NCI-H128 (cell line): ENCODE measurements around the gene MRPL55.

Experiments
- DNase-seq: peaks from one replicate; lab custom pipeline; 2025; ENCODE audit not compliant: unreplicated experiment; lab: John Stamatoyannopoulos, UW

MRPL55 gene

GRCh38 chr1:228102791-228103620 lies 6.1 kb downstream of the MRPL55 start, which contains the start of gene C1orf35:
Gene C1orf35, minus strand, starts transcription at chr1:228103325. Its CDS starts 98 bp downstream, at chr1:228103227.
- peak; percentile 89 for DNase-seq

- no peak for DNase-seq
Observed at GRCh38 chr1:228101994-228102790, 6.9 kb downstream of the MRPL55 start.

GRCh38 chr1:228101614-228101993 lies 7.5 kb downstream of the MRPL55 start:
- DNase-seq: no peak

- no peak for DNase-seq
Observed at GRCh38 chr1:228100822-228101613, 8.1 kb downstream of the MRPL55 start.

GRCh38 chr1:228099331-228099732 lies 9.8 kb downstream of the MRPL55 start:
- no peak for DNase-seq

- DNase-seq: no peak
Observed at GRCh38 chr1:228098323-228098931, 10.7 kb downstream of the MRPL55 start.

- no peak for DNase-seq
Observed at GRCh38 chr1:228097333-228098081, 11.6 kb downstream of the MRPL55 start.

GRCh38 chr1:228096416-228097332 lies 12.4 kb downstream of the MRPL55 start:
- no peak for DNase-seq

GRCh38 chr1:228095938-228096337 lies 13.2 kb downstream of the MRPL55 start:
- DNase-seq: no peak

GRCh38 chr1:228095161-228095560 lies 13.9 kb downstream of the MRPL55 start:
- no peak for DNase-seq

- DNase-seq: no peak
Observed at GRCh38 chr1:228094432-228095016, 14.6 kb downstream of the MRPL55 start.

- DNase-seq: no peak
Observed at GRCh38 chr1:228093050-228093906, 15.8 kb downstream of the MRPL55 start.

- no peak for DNase-seq
Observed at GRCh38 chr1:228092342-228093049, 16.6 kb downstream of the MRPL55 start.

GRCh38 chr1:228091084-228091483 lies 18.0 kb downstream of the MRPL55 start:
- no peak for DNase-seq

GRCh38 chr1:228090613-228091081 lies 18.5 kb downstream of the MRPL55 start:
- DNase-seq: no peak

- DNase-seq: no peak
Observed at GRCh38 chr1:228089519-228090380, 19.3 kb downstream of the MRPL55 start.
